ENCODE measurements around the gene UNC13C.

UNC13C gene

GRCh38 chr15:54150255-54150654 is 172.0 kb downstream of the UNC13C start:
- Histone ChIP-seq H3K27ac (ENCODE audit: poor library complexity, severe bottlenecking) (no peak overlapping the region), H3K27me3 (ENCODE audit: insufficient read depth, poor library complexity, severe bottlenecking) (peaks cover 11% of the 10 kb centered on the region), H3K36me3 (ENCODE audit: low read depth) (no peaks in the 10 kb centered on the region), H3K9me3 (ENCODE audit: severe bottlenecking) (no peaks in the 10 kb centered on the region), H3K4me3 (ENCODE audit: severe bottlenecking) (no peak overlapping the region), H3K4me1 (ENCODE audit: insufficient read depth, poor library complexity, severe bottlenecking) (no peaks in the 10 kb centered on the region)
- ATAC-seq (ENCODE audit: low read depth), result 0 out of 3 replicates have a peak, but pooled peaks have one; percentile 12
- DNase-seq (ENCODE audit: low spot score), result no peak
- no peak for TF ChIP-seq CTCF (IDR thresholded peaks at IDR 0.05; ENCODE audit: poor library complexity, severe bottlenecking)

GRCh38 chr15:54159012-54159411 is 180.8 kb downstream of the UNC13C start:
- H3K27ac ChIP-seq (ENCODE audit: poor library complexity, severe bottlenecking), result no peak overlapping the region
- H3K4me3 ChIP-seq (ENCODE audit: severe bottlenecking), result no peak overlapping the region
- no peak for DNase-seq (ENCODE audit: low spot score)
- H3K27me3 ChIP-seq (ENCODE audit: insufficient read depth, poor library complexity, severe bottlenecking), result peaks cover 5% of the 10 kb centered on the region
- H3K9me3 ChIP-seq (ENCODE audit: severe bottlenecking), result no peaks in the 10 kb centered on the region
- no peak for TF ChIP-seq CTCF (IDR thresholded peaks at IDR 0.05; ENCODE audit: poor library complexity, severe bottlenecking)
- no peak for ATAC-seq (ENCODE audit: low read depth)
- no peaks in the 10 kb centered on the region for H3K4me1 ChIP-seq (ENCODE audit: insufficient read depth, poor library complexity, severe bottlenecking)
- H3K36me3 ChIP-seq (ENCODE audit: low read depth), result no peaks in the 10 kb centered on the region

GRCh38 chr15:54187325-54187724 is 209.1 kb downstream of the UNC13C start:
- no peaks in the 10 kb centered on the region for H3K4me1 ChIP-seq (ENCODE audit: insufficient read depth, poor library complexity, severe bottlenecking)
- H3K27ac ChIP-seq (ENCODE audit: poor library complexity, severe bottlenecking), result no peak overlapping the region
- no peaks in the 10 kb centered on the region for H3K36me3 ChIP-seq (ENCODE audit: low read depth)
- H3K27me3 ChIP-seq (ENCODE audit: insufficient read depth, poor library complexity, severe bottlenecking), result peaks cover 10% of the 10 kb centered on the region
- no peak for TF ChIP-seq CTCF (IDR thresholded peaks at IDR 0.05; ENCODE audit: poor library complexity, severe bottlenecking)
- ATAC-seq (ENCODE audit: low read depth), result no peak
- no peak overlapping the region for H3K4me3 ChIP-seq (ENCODE audit: severe bottlenecking)
- H3K9me3 ChIP-seq (ENCODE audit: severe bottlenecking), result no peaks in the 10 kb centered on the region
- DNase-seq (ENCODE audit: low spot score), result no peak

GRCh38 chr15:54197995-54198394 is 219.8 kb downstream of the UNC13C start:
- Histone ChIP-seq H3K27me3 (ENCODE audit: insufficient read depth, poor library complexity, severe bottlenecking) (peaks cover 7% of the 10 kb centered on the region), H3K27ac (ENCODE audit: poor library complexity, severe bottlenecking) (no peak overlapping the region), H3K4me1 (ENCODE audit: insufficient read depth, poor library complexity, severe bottlenecking) (no peaks in the 10 kb centered on the region), H3K36me3 (ENCODE audit: low read depth) (no peaks in the 10 kb centered on the region), H3K4me3 (ENCODE audit: severe bottlenecking) (no peak overlapping the region), H3K9me3 (ENCODE audit: severe bottlenecking) (peaks cover 6% of the 10 kb centered on the region)
- ATAC-seq (ENCODE audit: low read depth) (0 out of 3 replicates have a peak, but pooled peaks have one; percentile 29), DNase-seq (ENCODE audit: low spot score) (no peak)
- TF ChIP-seq CTCF (IDR thresholded peaks at IDR 0.05; ENCODE audit: poor library complexity, severe bottlenecking), result no peak

GRCh38 chr15:54206586-54207321 is 228.5 kb downstream of the UNC13C start:
- Histone ChIP-seq H3K9me3 (ENCODE audit: severe bottlenecking) (no peaks in the 10 kb centered on the region), H3K4me3 (ENCODE audit: severe bottlenecking) (no peak overlapping the region), H3K27me3 (ENCODE audit: insufficient read depth, poor library complexity, severe bottlenecking) (peaks cover 8% of the 10 kb centered on the region), H3K36me3 (ENCODE audit: low read depth) (no peaks in the 10 kb centered on the region), H3K27ac (ENCODE audit: poor library complexity, severe bottlenecking) (no peak overlapping the region), H3K4me1 (ENCODE audit: insufficient read depth, poor library complexity, severe bottlenecking) (no peaks in the 10 kb centered on the region)
- DNase-seq (ENCODE audit: low spot score) (no peak), ATAC-seq (ENCODE audit: low read depth) (no peak)
- no peak for TF ChIP-seq CTCF (IDR thresholded peaks at IDR 0.05; ENCODE audit: poor library complexity, severe bottlenecking)
